ENCODE data around the gene PRR5. TPM values are rescaled to one million over a fixed set of nuclear protein-coding genes. Genes with fewer than 3 reads are reported as not detected.

Gene PRR5
- total and polyA plus RNA-seq, 2 of the 13 experiments (the other 11 are each of a cell fraction or from before 2014, with no cell fraction given): 11.6 to 27.5 TPM

DNA sequence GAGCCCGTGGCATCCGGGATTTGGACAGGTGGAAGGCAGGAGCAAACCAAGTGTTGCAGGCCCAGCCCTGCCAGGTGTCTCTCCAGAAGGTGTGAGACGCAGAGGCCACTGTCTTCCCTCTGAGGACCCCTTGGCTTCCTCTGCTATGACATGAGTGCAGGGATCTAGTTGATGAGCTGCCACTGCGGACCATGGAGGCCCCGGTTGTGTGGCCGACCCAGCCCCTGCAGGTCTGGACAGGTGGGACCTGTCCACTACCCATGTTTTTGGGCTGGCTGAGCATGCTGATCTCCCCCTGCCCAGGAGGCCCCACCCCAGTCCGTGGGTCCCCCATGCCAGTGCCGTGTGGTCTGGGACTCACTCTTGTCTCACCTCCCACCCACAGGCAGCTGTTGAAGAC is 22.9 kb downstream of the PRR5 start:
- H3K9ac ChIP-seq (ENCODE audit: insufficient read depth, low read depth, low read length): no peak overlapping the region
- POLR2A ChIA-PET: no interaction called here
- no peaks in the 10 kb centered on the region for H3K9me3 ChIP-seq (ENCODE audit: low read length)
- H3K36me3 ChIP-seq (replicated peaks in 1 of 2; ENCODE audit: control insufficient read depth in 1 of 2, insufficient read depth in 2 of 2, low read length in 2 of 2): peaks cover 12 to 26% of the 10 kb centered on the region in 2 experiments; a peak in 4 of 5 replicates
- no peaks in the 10 kb centered on the region for H3K79me2 ChIP-seq (ENCODE audit: insufficient read depth, low read length)
- CTCF ChIA-PET (ENCODE audit: low intra/inter-chr PET ratio, low total read pairs): no interaction called here
- no peaks in the 10 kb centered on the region for H3K27me3 ChIP-seq (ENCODE audit: control insufficient read depth in 1 of 2, insufficient read depth in 2 of 2, low read length in 2 of 2)
- TF ChIP-seq HDAC6 (IDR thresholded peaks at IDR 0.05; ENCODE audit: low read depth, low read length): no peak
- no peak for TF ChIP-seq NFYB (CRISPR knock-in tag; IDR thresholded peaks at IDR 0.05)
- no peak for TF ChIP-seq SALL1 (CRISPR knock-in tag; IDR thresholded peaks at IDR 0.05)
- TF ChIP-seq ZNF30 (CRISPR knock-in tag; IDR thresholded peaks at IDR 0.05): no peak
- TF ChIP-seq, protein P1, sequence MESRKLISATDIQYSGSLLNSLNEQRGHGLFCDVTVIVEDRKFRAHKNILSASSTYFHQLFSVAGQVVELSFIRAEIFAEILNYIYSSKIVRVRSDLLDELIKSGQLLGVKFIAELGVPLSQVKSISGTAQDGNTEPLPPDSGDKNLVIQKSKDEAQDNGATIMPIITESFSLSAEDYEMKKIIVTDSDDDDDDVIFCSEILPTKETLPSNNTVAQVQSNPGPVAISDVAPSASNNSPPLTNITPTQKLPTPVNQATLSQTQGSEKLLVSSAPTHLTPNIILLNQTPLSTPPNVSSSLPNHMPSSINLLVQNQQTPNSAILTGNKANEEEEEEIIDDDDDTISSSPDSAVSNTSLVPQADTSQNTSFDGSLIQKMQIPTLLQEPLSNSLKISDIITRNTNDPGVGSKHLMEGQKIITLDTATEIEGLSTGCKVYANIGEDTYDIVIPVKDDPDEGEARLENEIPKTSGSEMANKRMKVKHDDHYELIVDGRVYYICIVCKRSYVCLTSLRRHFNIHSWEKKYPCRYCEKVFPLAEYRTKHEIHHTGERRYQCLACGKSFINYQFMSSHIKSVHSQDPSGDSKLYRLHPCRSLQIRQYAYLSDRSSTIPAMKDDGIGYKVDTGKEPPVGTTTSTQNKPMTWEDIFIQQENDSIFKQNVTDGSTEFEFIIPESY (CRISPR knock-in tag; IDR thresholded peaks at IDR 0.05): no peak
- no peak for TF ChIP-seq ZFP36L2 (CRISPR knock-in tag; IDR thresholded peaks at IDR 0.05)
- no peak for TF ChIP-seq CREM (IDR thresholded peaks at IDR 0.05)
- no peak for TF ChIP-seq CREM (CRISPR knock-in tag; IDR thresholded peaks at IDR 0.05)
- TF ChIP-seq NR2F1 (CRISPR knock-in tag; IDR thresholded peaks at IDR 0.05): no peak
- no peak for TF ChIP-seq ZBTB7B (CRISPR knock-in tag; IDR thresholded peaks at IDR 0.05)
- TF ChIP-seq, protein P2, sequence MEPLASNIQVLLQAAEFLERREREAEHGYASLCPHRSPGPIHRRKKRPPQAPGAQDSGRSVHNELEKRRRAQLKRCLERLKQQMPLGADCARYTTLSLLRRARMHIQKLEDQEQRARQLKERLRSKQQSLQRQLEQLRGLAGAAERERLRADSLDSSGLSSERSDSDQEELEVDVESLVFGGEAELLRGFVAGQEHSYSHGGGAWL (CRISPR knock-in tag; IDR thresholded peaks at IDR 0.05): no peak
- TF ChIP-seq, protein P3, sequence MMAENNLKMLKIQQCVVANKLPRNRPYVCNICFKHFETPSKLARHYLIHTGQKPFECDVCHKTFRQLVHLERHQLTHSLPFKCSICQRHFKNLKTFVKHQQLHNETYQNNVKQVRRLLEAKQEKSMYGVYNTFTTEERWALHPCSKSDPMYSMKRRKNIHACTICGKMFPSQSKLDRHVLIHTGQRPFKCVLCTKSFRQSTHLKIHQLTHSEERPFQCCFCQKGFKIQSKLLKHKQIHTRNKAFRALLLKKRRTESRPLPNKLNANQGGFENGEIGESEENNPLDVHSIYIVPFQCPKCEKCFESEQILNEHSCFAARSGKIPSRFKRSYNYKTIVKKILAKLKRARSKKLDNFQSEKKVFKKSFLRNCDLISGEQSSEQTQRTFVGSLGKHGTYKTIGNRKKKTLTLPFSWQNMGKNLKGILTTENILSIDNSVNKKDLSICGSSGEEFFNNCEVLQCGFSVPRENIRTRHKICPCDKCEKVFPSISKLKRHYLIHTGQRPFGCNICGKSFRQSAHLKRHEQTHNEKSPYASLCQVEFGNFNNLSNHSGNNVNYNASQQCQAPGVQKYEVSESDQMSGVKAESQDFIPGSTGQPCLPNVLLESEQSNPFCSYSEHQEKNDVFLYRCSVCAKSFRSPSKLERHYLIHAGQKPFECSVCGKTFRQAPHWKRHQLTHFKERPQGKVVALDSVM (CRISPR knock-in tag; IDR thresholded peaks at IDR 0.05): no peak
- no peak for TF ChIP-seq SAFB2 (CRISPR knock-in tag; IDR thresholded peaks at IDR 0.05; ENCODE audit: borderline replicate concordance, low read depth)
- TF ChIP-seq ZFP36L1 (CRISPR knock-in tag; IDR thresholded peaks at IDR 0.05): no peak
- TF ChIP-seq, protein P4, sequence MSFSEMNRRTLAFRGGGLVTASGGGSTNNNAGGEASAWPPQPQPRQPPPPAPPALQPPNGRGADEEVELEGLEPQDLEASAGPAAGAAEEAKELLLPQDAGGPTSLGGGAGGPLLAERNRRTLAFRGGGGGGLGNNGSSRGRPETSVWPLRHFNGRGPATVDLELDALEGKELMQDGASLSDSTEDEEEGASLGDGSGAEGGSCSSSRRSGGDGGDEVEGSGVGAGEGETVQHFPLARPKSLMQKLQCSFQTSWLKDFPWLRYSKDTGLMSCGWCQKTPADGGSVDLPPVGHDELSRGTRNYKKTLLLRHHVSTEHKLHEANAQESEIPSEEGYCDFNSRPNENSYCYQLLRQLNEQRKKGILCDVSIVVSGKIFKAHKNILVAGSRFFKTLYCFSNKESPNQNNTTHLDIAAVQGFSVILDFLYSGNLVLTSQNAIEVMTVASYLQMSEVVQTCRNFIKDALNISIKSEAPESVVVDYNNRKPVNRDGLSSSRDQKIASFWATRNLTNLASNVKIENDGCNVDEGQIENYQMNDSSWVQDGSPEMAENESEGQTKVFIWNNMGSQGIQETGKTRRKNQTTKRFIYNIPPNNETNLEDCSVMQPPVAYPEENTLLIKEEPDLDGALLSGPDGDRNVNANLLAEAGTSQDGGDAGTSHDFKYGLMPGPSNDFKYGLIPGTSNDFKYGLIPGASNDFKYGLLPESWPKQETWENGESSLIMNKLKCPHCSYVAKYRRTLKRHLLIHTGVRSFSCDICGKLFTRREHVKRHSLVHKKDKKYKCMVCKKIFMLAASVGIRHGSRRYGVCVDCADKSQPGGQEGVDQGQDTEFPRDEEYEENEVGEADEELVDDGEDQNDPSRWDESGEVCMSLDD (CRISPR knock-in tag; IDR thresholded peaks at IDR 0.05; ENCODE audit: borderline replicate concordance): no peak
- TF ChIP-seq TSC22D2 (CRISPR knock-in tag; IDR thresholded peaks at IDR 0.05; ENCODE audit: borderline replicate concordance): no peak
- no peak overlapping the region for H3K4me3 ChIP-seq (replicated peaks in 1 of 3; ENCODE audit: insufficient read depth in 1 of 3, low read depth in 2 of 3, low read length in 3 of 3)
- ATAC-seq (no peak), DNase-seq (ENCODE audit: low spot score) (no peak), FAIRE-seq (no peak)
- BruUV-seq (replicated peaks): no TSS peak
- 0 out of 2 replicates have a peak, but pooled peaks cover 3% of the 10 kb centered on the region for H4K20me1 ChIP-seq (ENCODE audit: insufficient read depth, low read length)
- intact Hi-C loops (cut with micrococcal nuclease; ENCODE audit: unreplicated experiment): no loop called here
- in situ Hi-C loops (cut with HindIII; ENCODE audit: extremely low pct_ligation_motif_present, low pct_unique_long_range_greater_than_20kb): no loop called here
- H3K4me1 ChIP-seq (ENCODE audit: insufficient read depth, low read length): peaks cover 24% of the 10 kb centered on the region
- H3K27ac ChIP-seq (ENCODE audit: extremely low read length, insufficient read depth, low read length): no peak overlapping the region
- H2AFZ ChIP-seq (ENCODE audit: low read length): no peak overlapping the region
- no peak overlapping the region for H3K4me2 ChIP-seq (ENCODE audit: low read depth, low read length)
- WGBS (ENCODE audit: low lambda C conversion rate): 93% methylated on average over 3 of the region's 8 CpGs
